Lower leg skin (tissue), 4 donors: ENCODE results near the gene TNFRSF1A. TPM values are rescaled to one million over a fixed set of nuclear protein-coding genes. Genes with fewer than 3 reads are reported as not detected.
A peak's percentile ranks its signal among the peaks of the same experiment; 100 is the strongest.
"Not testable (repeated sequence)": the region's sequence is repeated elsewhere in the genome, so short reads cannot be mapped to it uniquely, and the experiment has no call there.

Experiments
- DNase-seq, 2 donors: peaks; one replicate each; pipeline ENCODE4 v3.0.0-alpha.2; 2019; ENCODE audit warnings: low spot score in 2 of 2
- H3K4me3 ChIP-seq: fragments of 200-600 bp; sonication (generic); 2 replicates; pipeline ENCODE4 v1.5.1; 2017; ENCODE audit warnings: mild to moderate bottlenecking, low read depth; ENCODE audit not compliant: poor library complexity, severe bottlenecking
- POLR2A ChIP-seq, 2 donors: fragments of 450-650 bp; IDR thresholded peaks; one replicate each; pipeline ENCODE4 v1.6.1; 2016 to 2017; ENCODE audit warnings: antibody characterized with exemption in 2 of 2, mild to moderate bottlenecking in 1 of 2, moderate library complexity in 1 of 2
- WGBS, 2 donors: methylation state at CpG; one replicate each; pipeline ENCODE4 v1.1.5; 2018; 5-methylcytosine and 5-hydroxymethylcytosine counted together
- intact Hi-C: fragments of 100-400 bp; cut with DNase I; formaldehyde crosslinking; loops from one replicate; pipeline ENCODE4 v1.15.0; 2023; ENCODE audit warnings: low total_unique reads
- total RNA-seq, 4 donors: library from RNA; depleted of rRNA; stranded (reverse); fragments of >200 nt; gene quantifications; one replicate each; pipeline ENCODE4 v1.1.0, GENCODE V29; 2016
- TF ChIP-seq, protein P1 (sequence below), 3 donors: fragments of 450-650 bp; IDR thresholded peaks; one replicate each; pipeline ENCODE4 v1.5.1; 2016; ENCODE audit warnings: antibody characterized with exemption in 3 of 3, mild to moderate bottlenecking in 3 of 3, moderate library complexity in 2 of 3

TNFRSF1A gene
- total RNA-seq, 4 donors from 2014 or later = 104 to 252 (median 186) TPM

DNA sequence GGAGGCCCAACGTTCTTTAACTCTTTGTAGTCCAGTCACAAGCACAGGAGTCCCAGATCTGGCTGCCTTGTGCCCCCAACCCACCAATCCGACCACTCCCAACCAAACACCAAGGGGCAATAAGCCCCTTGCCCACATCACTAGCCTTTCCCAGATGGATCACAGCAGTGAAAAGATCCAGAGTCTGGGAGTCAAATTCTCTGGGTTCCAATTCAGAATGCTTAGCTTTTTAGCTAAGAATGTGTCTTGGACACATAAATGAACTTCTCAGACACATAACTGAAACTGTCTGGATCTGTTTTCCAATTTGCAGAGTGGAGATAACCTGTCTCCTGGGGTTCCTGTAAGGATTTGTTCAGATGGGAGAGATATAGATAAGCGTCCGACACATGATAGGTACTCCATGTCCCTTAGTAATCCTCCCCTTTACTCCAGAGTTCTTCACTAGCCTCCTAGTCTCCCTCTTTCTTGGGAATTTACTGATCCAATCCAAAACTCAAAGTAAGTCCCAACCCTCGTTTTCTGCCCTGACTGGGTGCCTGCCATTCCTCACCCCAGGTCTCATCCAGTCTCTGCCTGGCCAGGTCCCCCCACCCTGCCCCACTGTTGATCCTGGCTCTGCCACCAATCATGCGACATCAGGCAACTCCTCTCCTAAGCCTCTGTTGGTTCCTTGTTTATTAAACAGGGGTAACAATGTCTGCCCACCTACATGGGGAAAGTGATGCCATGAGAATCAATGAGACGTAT lies 439 bp upstream of the TNFRSF1A start:
- TF ChIP-seq, protein P1, sequence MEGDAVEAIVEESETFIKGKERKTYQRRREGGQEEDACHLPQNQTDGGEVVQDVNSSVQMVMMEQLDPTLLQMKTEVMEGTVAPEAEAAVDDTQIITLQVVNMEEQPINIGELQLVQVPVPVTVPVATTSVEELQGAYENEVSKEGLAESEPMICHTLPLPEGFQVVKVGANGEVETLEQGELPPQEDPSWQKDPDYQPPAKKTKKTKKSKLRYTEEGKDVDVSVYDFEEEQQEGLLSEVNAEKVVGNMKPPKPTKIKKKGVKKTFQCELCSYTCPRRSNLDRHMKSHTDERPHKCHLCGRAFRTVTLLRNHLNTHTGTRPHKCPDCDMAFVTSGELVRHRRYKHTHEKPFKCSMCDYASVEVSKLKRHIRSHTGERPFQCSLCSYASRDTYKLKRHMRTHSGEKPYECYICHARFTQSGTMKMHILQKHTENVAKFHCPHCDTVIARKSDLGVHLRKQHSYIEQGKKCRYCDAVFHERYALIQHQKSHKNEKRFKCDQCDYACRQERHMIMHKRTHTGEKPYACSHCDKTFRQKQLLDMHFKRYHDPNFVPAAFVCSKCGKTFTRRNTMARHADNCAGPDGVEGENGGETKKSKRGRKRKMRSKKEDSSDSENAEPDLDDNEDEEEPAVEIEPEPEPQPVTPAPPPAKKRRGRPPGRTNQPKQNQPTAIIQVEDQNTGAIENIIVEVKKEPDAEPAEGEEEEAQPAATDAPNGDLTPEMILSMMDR (IDR thresholded peaks at IDR 0.05) = no peak
- no peak for TF ChIP-seq POLR2A (IDR thresholded peaks at IDR 0.05)
- intact Hi-C loops = no loop called here
- H3K4me3 ChIP-seq = no peak overlapping the region
- no peak for DNase-seq
- WGBS, 2 donors = 27 to 29% methylated on average over 7 of the region's 7 CpGs

DNA sequence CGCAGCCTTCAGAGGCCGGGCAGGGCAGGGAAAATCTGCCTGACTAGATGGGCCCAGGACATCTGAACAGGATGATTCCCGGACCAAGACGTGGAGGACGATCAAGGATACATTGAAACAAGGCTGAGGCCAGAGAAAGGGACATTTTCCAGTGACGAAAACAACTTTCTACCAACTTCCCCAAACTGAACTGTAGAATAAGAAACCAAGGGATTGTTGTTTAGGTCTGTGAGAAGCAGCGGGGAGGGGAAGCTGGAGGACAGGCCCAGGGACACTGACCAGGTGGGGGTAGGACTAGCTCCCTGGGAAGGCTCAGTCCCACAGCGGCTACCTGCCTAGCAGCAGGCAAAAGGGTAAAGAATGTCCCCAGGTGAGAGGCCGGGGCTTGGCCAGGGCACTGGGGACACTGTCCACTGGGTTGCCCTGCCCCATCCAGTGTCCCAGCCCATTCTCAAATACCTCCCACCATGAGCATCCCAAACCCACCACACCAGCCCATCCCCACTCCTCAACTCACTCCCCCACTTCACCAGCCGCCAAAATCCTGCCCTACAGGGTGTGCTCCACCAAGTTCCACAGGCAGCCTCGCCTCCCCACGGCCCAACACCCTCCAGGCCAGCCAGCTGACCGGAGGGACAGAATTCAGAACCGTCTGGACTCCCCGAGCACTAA lies 995 bp downstream of the TNFRSF1A start:
- DNase-seq = no peak
- intact Hi-C loops = no loop called here
- 1 to 2% methylated on average over 15 of the region's 15 CpGs for WGBS, 2 donors
- no peak for TF ChIP-seq POLR2A (IDR thresholded peaks at IDR 0.05)
- TF ChIP-seq, protein P1 (IDR thresholded peaks at IDR 0.05) = no peak
- H3K4me3 ChIP-seq = peak overlapping the region; percentile 86

DNA sequence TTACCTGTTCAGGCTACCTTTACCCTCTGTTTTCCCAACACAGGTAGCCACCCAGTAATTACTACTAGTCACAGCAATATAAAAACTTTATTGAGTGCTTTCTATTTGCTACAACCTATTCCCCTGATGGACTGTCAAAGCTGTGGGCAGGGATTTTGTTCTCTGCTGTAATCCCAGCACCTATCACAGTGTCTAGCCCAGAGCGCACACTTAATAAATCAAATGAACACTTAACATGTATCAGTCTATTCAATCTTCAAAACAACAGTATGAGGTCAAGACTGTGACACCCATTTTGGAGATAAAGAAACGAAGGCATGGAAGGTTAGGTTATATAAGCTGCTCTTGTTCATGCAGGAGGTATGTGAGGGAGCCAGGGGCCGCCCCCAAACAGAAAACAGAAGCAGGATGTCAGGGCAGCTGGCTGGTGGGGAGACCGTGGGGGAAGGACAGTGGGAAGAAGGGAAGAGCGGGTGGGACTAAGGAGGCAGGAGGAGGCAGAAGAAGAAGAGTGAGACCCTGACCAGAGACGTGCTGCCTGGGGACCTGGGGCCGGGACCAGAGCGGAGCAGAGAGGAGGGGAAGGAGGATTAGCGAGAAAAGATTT lies 1.7 kb downstream of the TNFRSF1A start:
- intact Hi-C loops = no loop called here
- TF ChIP-seq, protein P1 (IDR thresholded peaks at IDR 0.05) = no peak
- no peak for TF ChIP-seq POLR2A (IDR thresholded peaks at IDR 0.05)
- H3K4me3 ChIP-seq = peak overlapping the region; percentile 86
- 1 to 2% methylated on average over 9 of the region's 9 CpGs for WGBS, 2 donors
- DNase-seq = no peak

DNA sequence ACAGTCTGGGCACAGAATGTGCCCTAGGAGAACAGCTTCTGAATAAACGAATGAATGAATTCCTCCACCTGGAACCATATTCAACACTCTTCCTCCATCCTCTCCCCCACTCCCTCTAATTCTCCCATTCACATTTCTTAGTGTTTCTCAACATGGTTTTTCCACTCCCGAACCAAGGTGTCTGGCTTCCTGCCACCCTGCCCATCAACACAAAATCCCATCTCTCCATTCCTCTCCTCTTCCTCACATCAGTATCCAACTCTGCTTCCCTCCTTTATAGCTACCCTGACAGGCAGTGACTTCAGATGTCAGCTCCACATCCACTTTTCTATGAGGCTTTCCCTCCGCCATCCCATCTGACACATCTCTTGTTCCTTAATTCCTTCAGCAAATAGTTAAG lies 2.9 kb downstream of the TNFRSF1A start:
- intact Hi-C loops = loop anchor here (5.0 to 10.0 kb wide), 2 partner anchors 38 to 196 kb away; partner anchors contain the start of genes GAPDH and SCNN1A
- WGBS, 2 donors = 19 to 23% methylated on average over 3 of the region's 3 CpGs
- TF ChIP-seq, protein P1 (IDR thresholded peaks at IDR 0.05) = no peak
- no peak for TF ChIP-seq POLR2A (IDR thresholded peaks at IDR 0.05)
- no peak overlapping the region for H3K4me3 ChIP-seq
- DNase-seq = no peak

DNA sequence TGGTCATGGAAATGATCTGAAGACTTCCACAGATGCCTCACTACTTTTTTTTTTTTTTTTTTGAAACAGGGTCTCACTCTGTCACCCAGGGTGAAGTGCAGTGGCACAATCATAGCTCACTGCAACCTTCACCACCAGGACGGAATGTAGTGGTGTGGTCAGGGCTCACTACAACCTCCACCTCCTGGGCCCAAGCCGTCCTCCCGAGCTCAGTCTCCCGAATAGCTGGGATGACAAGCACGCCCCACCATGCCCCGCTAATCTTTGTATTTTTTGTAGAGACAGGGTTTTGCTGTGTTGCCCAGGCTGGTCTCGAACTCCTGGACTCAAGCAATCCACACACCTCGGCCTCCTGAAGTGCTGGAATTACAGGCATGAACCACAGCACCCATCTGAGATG lies 3.3 kb downstream of the TNFRSF1A start:
- not testable (repeated sequence) for DNase-seq, H3K4me3 ChIP-seq
- intact Hi-C loops = loop anchor here (5.0 to 10.0 kb wide), 2 partner anchors 39 to 196 kb away; partner anchors contain the start of genes GAPDH and SCNN1A
- 39 to 42% methylated on average over 8 of the region's 8 CpGs for WGBS, 2 donors

DNA sequence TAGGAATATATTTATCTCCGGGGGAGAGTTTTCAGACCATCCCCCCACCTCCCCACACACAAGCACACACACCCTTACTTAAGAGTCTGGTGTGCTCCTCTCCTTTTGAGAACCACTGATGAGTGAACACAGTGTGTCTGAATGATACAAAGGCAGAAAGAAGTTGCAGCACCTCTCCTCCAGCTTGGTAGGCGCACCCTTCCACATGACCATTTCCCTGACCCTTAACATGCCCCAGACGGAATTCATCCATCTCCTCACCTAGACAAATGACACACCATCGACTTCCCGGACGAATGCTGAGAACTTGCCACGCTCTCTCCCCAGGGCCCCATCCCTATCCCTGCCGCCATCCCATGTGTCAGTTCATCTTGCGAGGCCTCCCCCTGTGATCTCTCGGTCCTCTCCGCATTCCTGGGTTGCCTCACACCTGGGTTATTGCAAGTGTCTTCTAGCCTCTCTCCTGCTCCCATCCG lies 3.9 kb downstream of the TNFRSF1A start:
- no peak for DNase-seq
- H3K4me3 ChIP-seq = no peak overlapping the region
- 24 to 29% methylated on average over 12 of the region's 12 CpGs for WGBS, 2 donors
- TF ChIP-seq, protein P1 (IDR thresholded peaks at IDR 0.05) = no peak
- TF ChIP-seq POLR2A (IDR thresholded peaks at IDR 0.05) = no peak
- intact Hi-C loops = loop anchor here (5.0 to 10.0 kb wide), 2 partner anchors 39 to 197 kb away; partner anchors contain the start of genes GAPDH and SCNN1A
